Hematopoietic multipotent progenitor cell treated with erythropoietin and hydrocortisone succinate and interleukin-3 and kit ligand, for 15 days (in vitro differentiated cells): ENCODE data around the gene LRMDA.

ENCODE experiments used
- DNase-seq: peaks from one replicate; pipeline ENCODE4 v3.0.0-alpha.2; 2015; ENCODE audit warnings: low spot score

Gene LRMDA

GRCh38 chr10:75716506-75716905 lies 285.1 kb downstream of the LRMDA start:
- no peak for DNase-seq

- DNase-seq, result no peak
Observed at GRCh38 chr10:75717126-75717916, 285.9 kb downstream of the LRMDA start.

GRCh38 chr10:75718991-75719390 lies 287.6 kb downstream of the LRMDA start:
- DNase-seq, result no peak

- no peak for DNase-seq
Observed at GRCh38 chr10:75720157-75720556, 288.7 kb downstream of the LRMDA start.

GRCh38 chr10:75722020-75722419 lies 290.6 kb downstream of the LRMDA start:
- DNase-seq, result no peak

GRCh38 chr10:75722609-75723008 lies 291.2 kb downstream of the LRMDA start:
- no peak for DNase-seq

- DNase-seq, result no peak
Observed at GRCh38 chr10:75723319-75723980, 292.0 kb downstream of the LRMDA start.

- no peak for DNase-seq
Observed at GRCh38 chr10:75724047-75724446, 292.6 kb downstream of the LRMDA start.

GRCh38 chr10:75726522-75727483 lies 295.4 kb downstream of the LRMDA start:
- no peak for DNase-seq

GRCh38 chr10:75730847-75731246 lies 299.4 kb downstream of the LRMDA start:
- no peak for DNase-seq

GRCh38 chr10:75733135-75733890 lies 301.9 kb downstream of the LRMDA start:
- DNase-seq, result no peak

GRCh38 chr10:75736151-75736640 lies 304.8 kb downstream of the LRMDA start:
- DNase-seq, result no peak

- no peak for DNase-seq
Observed at GRCh38 chr10:75736889-75737579, 305.6 kb downstream of the LRMDA start.

- no peak for DNase-seq
Observed at GRCh38 chr10:75737580-75737949, 306.1 kb downstream of the LRMDA start.

- DNase-seq, result no peak
Observed at GRCh38 chr10:75738924-75739323, 307.5 kb downstream of the LRMDA start.

GRCh38 chr10:75739414-75740143 lies 308.2 kb downstream of the LRMDA start:
- no peak for DNase-seq

GRCh38 chr10:75740541-75740940 lies 309.1 kb downstream of the LRMDA start:
- DNase-seq, result no peak

- DNase-seq, result no peak
Observed at GRCh38 chr10:75742355-75742754, 310.9 kb downstream of the LRMDA start.

- DNase-seq, result no peak
Observed at GRCh38 chr10:75743291-75743778, 311.9 kb downstream of the LRMDA start.

GRCh38 chr10:75744261-75744660 lies 312.8 kb downstream of the LRMDA start:
- DNase-seq, result no peak
